IMR-90 (cell line): ENCODE measurements around the gene PCMTD2. TPM values are rescaled to one million over a fixed set of nuclear protein-coding genes. Genes with fewer than 3 reads are reported as not detected.

Experiments
- ATAC-seq: fragments of 200-7000 bp; cut with Tn5 transposase; 2 replicates; pipeline ENCODE4 v1.9.1; 2020; ENCODE audit warnings: low read depth, mild to moderate bottlenecking, moderate library complexity
- BruUV-seq: library from RNA; stranded (reverse); fragments of 400-500 nt; replicated peaks from 2 replicates; lab custom pipeline; 2021; lab: Mats Ljungman, UMichigan
- CTCF ChIA-PET: fragments of 300-600 bp; formaldehyde crosslinking; extraction: SDS; loops from one replicate; lab custom pipeline; 2021; ENCODE audit warnings: antibody characterized with exemption; lab: Yijun Ruan, JAX
- POLR2A ChIA-PET: fragments of 300-600 bp; sonication (Branson Sonifier 250); formaldehyde crosslinking; loops from one replicate; lab custom pipeline; 2022; ENCODE audit warnings: antibody characterized with exemption; ENCODE audit not compliant: unreplicated experiment; lab: Charles Lee
- DNase-seq: peaks from one replicate; pipeline ENCODE4 v3.0.0; 2013
- H2AFZ ChIP-seq: replicated peaks from 2 replicates; pipeline ENCODE3; 2013; ENCODE audit warnings: low read length, mild to moderate bottlenecking; ENCODE audit not compliant: poor library complexity
- H2AK5ac ChIP-seq: 2 replicates; pipeline ENCODE4 v1.6.1; 2013; ENCODE audit warnings: low read depth, low read length, inconsistent platforms
- H2AK9ac ChIP-seq: replicated peaks from 2 replicates; pipeline ENCODE3; 2013; ENCODE audit warnings: mild to moderate bottlenecking, low read depth, low read length, moderate library complexity; ENCODE audit not compliant: poor library complexity
- H2BK120ac ChIP-seq: 2 replicates; pipeline ENCODE4 v1.6.1; 2013; ENCODE audit warnings: low read depth, low read length, inconsistent platforms
- H2BK15ac ChIP-seq: 3 replicates; pipeline ENCODE4 v1.6.1; 2013; ENCODE audit warnings: low read depth, low read length, inconsistent platforms
- H2BK20ac ChIP-seq: 2 replicates; pipeline ENCODE4 v1.6.1; 2013; ENCODE audit warnings: low read depth, mild to moderate bottlenecking, inconsistent platforms, low read length, moderate library complexity
- H2BK5ac ChIP-seq: 2 replicates; pipeline ENCODE4 v1.6.1; 2013; ENCODE audit warnings: mild to moderate bottlenecking, low read depth, low read length, inconsistent platforms; ENCODE audit not compliant: poor library complexity, severe bottlenecking
- H3K14ac ChIP-seq: replicated peaks from 2 replicates; pipeline ENCODE4 v1.6.1; 2013; ENCODE audit warnings: low read depth, low read length, inconsistent platforms
- H3K18ac ChIP-seq: 2 replicates; pipeline ENCODE4 v1.6.1; 2013; ENCODE audit warnings: low read depth, low read length, control low read depth
- H3K23ac ChIP-seq: 2 replicates; pipeline ENCODE4 v1.6.1; 2013; ENCODE audit warnings: low read depth, low read length, inconsistent platforms
- H3K27ac ChIP-seq: 2 replicates; pipeline ENCODE4 v1.5.1; 2013; ENCODE audit warnings: mild to moderate bottlenecking, control low read depth, low read length; ENCODE audit not compliant: insufficient read depth
- H3K27me3 ChIP-seq: 2 replicates; pipeline ENCODE4 v1.6.1; 2013; ENCODE audit warnings: low read length; ENCODE audit not compliant: control insufficient read depth, insufficient read depth
- H3K36me3 ChIP-seq: 2 replicates; pipeline ENCODE4 v1.6.1; 2013; ENCODE audit warnings: low read length, mixed read lengths; ENCODE audit not compliant: control insufficient read depth, insufficient read depth
- H3K4ac ChIP-seq: 2 replicates; pipeline ENCODE4 v1.6.1; 2013; ENCODE audit warnings: low read depth, low read length, inconsistent platforms
- H3K4me1 ChIP-seq: 2 replicates; pipeline ENCODE4 v1.6.1; 2013; ENCODE audit warnings: low read length, mixed read lengths; ENCODE audit not compliant: control insufficient read depth, insufficient read depth
- H3K4me2 ChIP-seq: 2 replicates; pipeline ENCODE4 v1.6.1; 2013; ENCODE audit warnings: low read depth, mild to moderate bottlenecking, control low read depth, low read length, moderate library complexity
- H3K4me3 ChIP-seq: 2 replicates; pipeline ENCODE4 v1.5.1; 2013; ENCODE audit warnings: low read depth, mild to moderate bottlenecking, control low read depth, low read length, moderate library complexity; ENCODE audit not compliant: insufficient read depth
- H3K56ac ChIP-seq: 2 replicates; pipeline ENCODE4 v1.6.1; 2013; ENCODE audit warnings: low read length, inconsistent platforms; ENCODE audit not compliant: insufficient read depth; ENCODE audit errors: extremely low read depth
- H3K79me1 ChIP-seq, 2 experiments: 2 replicates each; pipeline ENCODE4 v1.6.1; 2013; ENCODE audit warnings: low read length in 2 of 2, inconsistent platforms in 1 of 2, low read depth in 1 of 2
- H3K9ac ChIP-seq: 2 replicates; pipeline ENCODE4 v1.6.1; 2013; ENCODE audit warnings: low read depth, low read length, control low read depth
- H3K9me1 ChIP-seq: 2 replicates; pipeline ENCODE4 v1.6.1; 2013; ENCODE audit warnings: low read length, inconsistent platforms; ENCODE audit not compliant: insufficient read depth
- H3K9me3 ChIP-seq: 2 replicates; pipeline ENCODE4 v1.6.1; 2013; ENCODE audit warnings: low read length; ENCODE audit not compliant: control insufficient read depth, insufficient read depth
- H4K20me1 ChIP-seq: 2 replicates; pipeline ENCODE4 v1.6.1; 2013; ENCODE audit warnings: low read length, inconsistent platforms; ENCODE audit not compliant: insufficient read depth
- H4K5ac ChIP-seq: 2 replicates; pipeline ENCODE4 v1.6.1; 2013; ENCODE audit warnings: mild to moderate bottlenecking, low read depth, low read length, control low read depth
- H4K8ac ChIP-seq, 2 experiments: 2 replicates each; pipeline ENCODE4 v1.6.1; 2013; ENCODE audit warnings: low read depth in 2 of 2, low read length in 2 of 2, control low read depth in 1 of 2, inconsistent platforms in 1 of 2
- H4K91ac ChIP-seq: 2 replicates; pipeline ENCODE4 v1.6.1; 2013; ENCODE audit warnings: low read depth, low read length, inconsistent platforms; ENCODE audit not compliant: insufficient read depth
- BHLHE40 ChIP-seq: fragments of 150-350 bp; IDR thresholded peaks from 2 replicates; pipeline ENCODE4 v1.6.1; 2016; ENCODE audit warnings: mild to moderate bottlenecking, low read depth, low read length
- CHD1 ChIP-seq: IDR thresholded peaks from 2 replicates; pipeline ENCODE4 v1.6.1; 2012; ENCODE audit warnings: low read depth, low read length, improper control_type of control experiment
- FOS ChIP-seq: fragments of 150-350 bp; IDR thresholded peaks from 2 replicates; pipeline ENCODE4 v1.6.1; 2016; ENCODE audit warnings: low read depth, low read length
- MAZ ChIP-seq: IDR thresholded peaks from 2 replicates; pipeline ENCODE4 v1.6.1; 2012; ENCODE audit warnings: low read depth, mild to moderate bottlenecking, low read length, improper control_type of control experiment, moderate library complexity, borderline replicate concordance
- NFE2L2 ChIP-seq: fragments of 150-350 bp; IDR thresholded peaks from 2 replicates; pipeline ENCODE4 v1.6.1; 2016; ENCODE audit warnings: low read depth, mild to moderate bottlenecking, low read length
- RAD21 ChIP-seq: IDR thresholded peaks from 2 replicates; pipeline ENCODE4 v1.6.1; 2012; ENCODE audit warnings: low read length, improper control_type of control experiment
- RFX5 ChIP-seq: IDR thresholded peaks from 2 replicates; pipeline ENCODE4 v1.8.0; 2012; ENCODE audit warnings: low read depth, mild to moderate bottlenecking, low read length, moderate library complexity
- WGBS, 2 experiments: methylation state at CpG; one replicate each; pipeline versions ENCODE4 v1.1.5 to v1.1.7; 2013; ENCODE audit warnings: missing lambda C conversion rate in 2 of 2; ENCODE audit not compliant: insufficient read length in 1 of 2; ENCODE audit errors: extremely low coverage in 2 of 2; 5-methylcytosine and 5-hydroxymethylcytosine counted together
- dilution Hi-C: fragments of 300-500 bp; cut with HindIII; formaldehyde crosslinking; loops from one replicate; pipeline ENCODE4 v1.14.3; 2018; ENCODE audit warnings: low sequenced_read_pairs; ENCODE audit not compliant: unreplicated experiment
- in situ Hi-C: fragments of 300-500 bp; cut with MboI; formaldehyde crosslinking; loops from 3 replicates; pipeline ENCODE4 v1.14.3; 2019; ENCODE audit warnings: low sequenced_read_pairs, inconsistent platforms, mixed read lengths
- intact Hi-C: fragments of 100-400 bp; cut with micrococcal nuclease; formaldehyde crosslinking; loops from 2 replicates; pipeline ENCODE4 v1.10.0; 2022
- polyA plus RNA-seq, 3 experiments: library from polyadenylated mRNA; depleted of rRNA; stranded (reverse); fragments of >200 nt; gene quantifications; 2 replicates each; pipeline ENCODE4 v1.2.3, GENCODE V29; 2012; ENCODE audit warnings: low replicate concordance in 1 of 3
- total RNA-seq: library from RNA; depleted of rRNA; stranded (reverse); fragments of >200 nt; gene quantifications from 2 replicates; pipeline ENCODE4 v1.2.3, GENCODE V29; 2012

The PCMTD2 gene
- total and polyA plus RNA-seq, 2 of the 4 experiments (the other 2 are of a cell fraction), result 23.6 to 28.3 TPM

- ChIA-PET CTCF (no interaction called here), POLR2A (no interaction called here)
- ATAC-seq (no peak), DNase-seq (no peak)
- H4K8ac ChIP-seq, result no peak overlapping the region
- in situ Hi-C loops, result no loop called here
- H4K20me1 ChIP-seq, result 0 out of 2 replicates have a peak, but pooled peaks cover 9% of the 10 kb centered on the region
- H3K36me3 ChIP-seq, result peaks cover 15% of the 10 kb centered on the region
- no peak overlapping the region for H3K4me3 ChIP-seq
- H4K5ac ChIP-seq, result no peak overlapping the region
- intact Hi-C loops, result no loop called here
- no peak overlapping the region for H2BK120ac ChIP-seq
- no peaks in the 10 kb centered on the region for H3K9me3 ChIP-seq
- H4K91ac ChIP-seq, result no peak overlapping the region
- 60% methylated on average over 4 of the region's 10 CpGs; no CpG with 5 or more reads in 1 of the 2 experiments for WGBS, 2 experiments
- H3K56ac ChIP-seq, result no peak overlapping the region
- H2BK15ac ChIP-seq, result no peak overlapping the region
- no peak overlapping the region for H2BK5ac ChIP-seq
- no peak overlapping the region for H2AK9ac ChIP-seq
- no peak overlapping the region for H3K9ac ChIP-seq
- no peaks in the 10 kb centered on the region; the same call in 1 of the 2 replicates for H3K4me1 ChIP-seq
- dilution Hi-C loops, result no loop called here
- no TSS peak for BruUV-seq
- peaks cover 14 to 15% of the 10 kb centered on the region in 2 experiments; a peak in 3 of 4 replicates for H3K79me1 ChIP-seq
- no peak overlapping the region for H3K18ac ChIP-seq
- no peak overlapping the region for H2AFZ ChIP-seq
- no peak overlapping the region for H3K23ac ChIP-seq
- H3K27me3 ChIP-seq, result no peaks in the 10 kb centered on the region
- no peak overlapping the region for H2AK5ac ChIP-seq
- no peak overlapping the region for H3K4me2 ChIP-seq
- H3K27ac ChIP-seq, result no peak overlapping the region
- H3K14ac ChIP-seq, result no peak overlapping the region
- no peak overlapping the region for H2BK20ac ChIP-seq
- TF ChIP-seq RFX5 (no peak), MAZ (no peak), RAD21 (no peak), BHLHE40 (no peak), CHD1 (no peak), FOS (no peak), NFE2L2 (no peak)
- H3K4ac ChIP-seq, result no peak overlapping the region
- H3K9me1 ChIP-seq, result peaks cover 13% of the 10 kb centered on the region
Observed at GRCh38 chr20:64268174-64268573, 12.6 kb downstream of the PCMTD2 start.
